ENCODE data around the gene WDR45B. TPM values are rescaled to one million over a fixed set of nuclear protein-coding genes. Genes with fewer than 3 reads are reported as not detected.

WDR45B gene
- total RNA-seq, 2 experiments from 2014 or later = 61.7 to 81.9 TPM

GRCh38 chr17:82566129-82566960, 81.9 kb downstream of the WDR45B start:
- Histone ChIP-seq H3K27ac (ENCODE audit: low read depth, low read length, poor library complexity, severe bottlenecking) (no peak overlapping the region), H3K36me3 (ENCODE audit: insufficient read depth, low read length) (peaks cover 82% of the 10 kb centered on the region), H3K4me2 (ENCODE audit: low read length) (no peak overlapping the region), H3K79me2 (ENCODE audit: insufficient read depth, low read depth, low read length) (peaks cover 49% of the 10 kb centered on the region), H3K9me3 (ENCODE audit: low read length) (no peaks in the 10 kb centered on the region), H3K4me3 (ENCODE audit: low read depth, low read length, poor library complexity, severe bottlenecking) (no peak overlapping the region), H2AFZ (ENCODE audit: low read length) (no peak overlapping the region), H3K4me1 (ENCODE audit: insufficient read depth, low read length, poor library complexity, severe bottlenecking) (no peaks in the 10 kb centered on the region), H4K20me1 (ENCODE audit: insufficient read depth, low read length) (peaks cover 9% of the 10 kb centered on the region), H3K9me2 (ENCODE audit: insufficient read depth, low read length) (no peaks in the 10 kb centered on the region)
- TF ChIP-seq CTCF (conservative IDR thresholded peaks at IDR 0.05; ENCODE audit: low read length) (no peak), EZH2phosphoT487 (IDR thresholded peaks at IDR 0.05; ENCODE audit: borderline replicate concordance, low read depth, low read length) (no peak)
- no TSS peak for BruUV-seq (replicated peaks)
- intact Hi-C loops (cut with micrococcal nuclease; ENCODE audit: unreplicated experiment) = no loop called here
- CTCF ChIA-PET (ENCODE audit: unreplicated experiment) = no interaction called here
- POLR2A ChIA-PET = no interaction called here
- no peak for DNase-seq (ENCODE audit: low spot score)

GRCh38 chr17:82565551-82565950, 82.7 kb downstream of the WDR45B start:
- no peak for TF ChIP-seq CTCF (conservative IDR thresholded peaks at IDR 0.05; ENCODE audit: low read length)
- TF ChIP-seq EZH2phosphoT487 (IDR thresholded peaks at IDR 0.05; ENCODE audit: borderline replicate concordance, low read depth, low read length) = no peak
- ChIA-PET POLR2A (no interaction called here), CTCF (ENCODE audit: unreplicated experiment) (no interaction called here)
- TSS peak; percentile 52 for BruUV-seq (replicated peaks)
- Histone ChIP-seq H4K20me1 (ENCODE audit: insufficient read depth, low read length) (peaks cover 15% of the 10 kb centered on the region), H3K79me2 (ENCODE audit: insufficient read depth, low read depth, low read length) (peaks cover 57% of the 10 kb centered on the region), H3K27ac (ENCODE audit: low read depth, low read length, poor library complexity, severe bottlenecking) (no peak overlapping the region), H2AFZ (ENCODE audit: low read length) (no peak overlapping the region), H3K36me3 (ENCODE audit: insufficient read depth, low read length) (peaks cover 74% of the 10 kb centered on the region), H3K4me3 (ENCODE audit: low read depth, low read length, poor library complexity, severe bottlenecking) (no peak overlapping the region), H3K4me2 (ENCODE audit: low read length) (no peak overlapping the region), H3K4me1 (ENCODE audit: insufficient read depth, low read length, poor library complexity, severe bottlenecking) (no peaks in the 10 kb centered on the region), H3K9me3 (ENCODE audit: low read length) (no peaks in the 10 kb centered on the region), H3K9me2 (ENCODE audit: insufficient read depth, low read length) (no peaks in the 10 kb centered on the region)
- intact Hi-C loops (cut with micrococcal nuclease; ENCODE audit: unreplicated experiment) = no loop called here
- DNase-seq (ENCODE audit: low spot score) = no peak

Small RNA genes lying within 50 kb of the gene (microRNA-seq; reads per million reads assigned to microRNA genes)
- not detected for gene MIR4525 (ENCODE audit: borderline replicate concordance)

Small RNA genes lying within 50 kb of the gene (small RNA-seq; reads per million reads assigned to genes)
- gene MIR4525 = not detected

Other genes starting within 250 kb of the WDR45B start
- gene HEXD, start 230.1 kb downstream of the WDR45B start, total RNA-seq (2014; rRNA removed; shearing (Covaris generic)) = 88.8 and 93.2 TPM in 2 replicates
- gene HEXD, start 230.1 kb downstream of the WDR45B start, total RNA-seq (2022) = 87.9 and 94.7 TPM in 2 replicates
- 46.9 and 55.6 TPM in 2 replicates for gene OGFOD3, start 229.9 kb downstream of the WDR45B start, total RNA-seq (2014; rRNA removed; shearing (Covaris generic))
- 65.2 and 80.8 TPM in 2 replicates for gene OGFOD3, start 229.9 kb downstream of the WDR45B start, total RNA-seq (2022)
- gene CYBC1, start 197.7 kb downstream of the WDR45B start, total RNA-seq (2014; rRNA removed; shearing (Covaris generic)) = 424 and 470 TPM in 2 replicates
- gene CYBC1, start 197.7 kb downstream of the WDR45B start, total RNA-seq (2022) = 679 and 701 TPM in 2 replicates
- 75.0 and 82.5 TPM in 2 replicates for gene NARF, start 189.7 kb downstream of the WDR45B start, total RNA-seq (2014; rRNA removed; shearing (Covaris generic))
- gene NARF, start 189.7 kb downstream of the WDR45B start, total RNA-seq (2022) = 148 and 151 TPM in 2 replicates
- 62.4 and 76.2 TPM in 2 replicates for gene FOXK2, start 128.7 kb downstream of the WDR45B start, total RNA-seq (2014; rRNA removed; shearing (Covaris generic))
- gene FOXK2, start 128.7 kb downstream of the WDR45B start, total RNA-seq (2022) = 144 and 148 TPM in 2 replicates
- 10.1 and 22.1 TPM in 2 replicates for gene RAB40B, start 50.3 kb upstream of the WDR45B start, total RNA-seq (2014; rRNA removed; shearing (Covaris generic))
- gene RAB40B, start 50.3 kb upstream of the WDR45B start, total RNA-seq (2022) = 20.7 and 21.4 TPM in 2 replicates
- 52.1 and 56.5 TPM in 2 replicates for gene FN3KRP, start 68.3 kb upstream of the WDR45B start, total RNA-seq (2014; rRNA removed; shearing (Covaris generic))
- 91.8 and 99.4 TPM in 2 replicates for gene FN3KRP, start 68.3 kb upstream of the WDR45B start, total RNA-seq (2022)
- 3.8 and 5.0 TPM in 2 replicates for gene FN3K, start 87.2 kb upstream of the WDR45B start, total RNA-seq (2014; rRNA removed; shearing (Covaris generic))
- gene FN3K, start 87.2 kb upstream of the WDR45B start, total RNA-seq (2022) = 31.2 and 32.3 TPM in 2 replicates
- gene TBCD, start 103.6 kb upstream of the WDR45B start, total RNA-seq (2014; rRNA removed; shearing (Covaris generic)) = 57.0 and 87.8 TPM in 2 replicates
- gene TBCD, start 103.6 kb upstream of the WDR45B start, total RNA-seq (2022) = 134 and 145 TPM in 2 replicates
- not detected in 2 replicates for gene ZNF750, start 191.6 kb upstream of the WDR45B start, total RNA-seq (2014; rRNA removed; shearing (Covaris generic))
- gene ZNF750, start 191.6 kb upstream of the WDR45B start, total RNA-seq (2022) = not detected in 2 replicates